Measurements from ENCODE around the gene SYS1. TPM values are rescaled to one million over a fixed set of nuclear protein-coding genes. Genes with fewer than 3 reads are reported as not detected.
A peak's percentile ranks its signal among the peaks of the same experiment; 100 is the strongest.

Gene SYS1
- total RNA-seq, 1 experiment from 2014 or later: 20.8 TPM

DNA sequence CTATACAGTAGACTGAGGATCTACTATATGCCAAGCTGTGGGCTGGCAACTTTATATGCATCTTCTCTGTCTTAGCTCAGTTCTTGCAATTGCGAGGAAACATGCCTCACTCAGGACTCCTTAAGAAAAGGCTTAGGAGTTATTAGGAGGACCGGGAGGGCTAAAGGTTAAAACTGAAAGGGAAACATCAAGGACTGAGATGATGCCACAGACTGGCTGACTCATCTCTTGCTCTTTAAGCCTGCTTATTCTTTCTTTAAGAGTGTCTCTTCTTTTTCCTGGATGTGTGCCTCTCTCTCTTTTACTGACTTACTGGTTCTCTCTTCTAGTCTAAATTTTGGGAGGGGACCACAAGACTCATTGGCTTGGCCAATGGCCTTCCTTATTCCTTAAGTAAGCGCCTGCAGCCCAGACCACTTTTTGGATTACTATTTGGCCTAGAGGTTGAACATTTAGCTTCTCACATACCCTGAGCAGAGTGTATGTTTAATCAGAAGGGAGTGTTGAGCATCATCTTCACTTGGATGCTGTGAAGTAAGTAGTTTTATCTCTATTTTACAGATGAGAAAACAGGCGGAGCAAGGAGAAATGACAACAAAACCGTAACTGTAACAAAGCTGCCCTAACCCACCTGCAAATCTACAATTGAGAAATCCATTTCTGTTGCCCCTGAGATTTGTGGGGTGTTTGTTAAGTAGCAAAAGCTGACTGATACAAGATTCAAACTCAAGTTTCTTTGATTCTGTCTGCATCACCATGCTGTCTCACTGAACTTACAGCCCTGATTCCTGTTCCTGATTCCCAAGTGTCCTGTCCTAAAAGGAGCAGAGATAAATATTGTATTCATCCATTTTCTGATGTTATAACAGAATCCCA is 7.5 kb upstream of the SYS1 start:
- DNase-seq (ENCODE audit: low spot score): no peak

DNA sequence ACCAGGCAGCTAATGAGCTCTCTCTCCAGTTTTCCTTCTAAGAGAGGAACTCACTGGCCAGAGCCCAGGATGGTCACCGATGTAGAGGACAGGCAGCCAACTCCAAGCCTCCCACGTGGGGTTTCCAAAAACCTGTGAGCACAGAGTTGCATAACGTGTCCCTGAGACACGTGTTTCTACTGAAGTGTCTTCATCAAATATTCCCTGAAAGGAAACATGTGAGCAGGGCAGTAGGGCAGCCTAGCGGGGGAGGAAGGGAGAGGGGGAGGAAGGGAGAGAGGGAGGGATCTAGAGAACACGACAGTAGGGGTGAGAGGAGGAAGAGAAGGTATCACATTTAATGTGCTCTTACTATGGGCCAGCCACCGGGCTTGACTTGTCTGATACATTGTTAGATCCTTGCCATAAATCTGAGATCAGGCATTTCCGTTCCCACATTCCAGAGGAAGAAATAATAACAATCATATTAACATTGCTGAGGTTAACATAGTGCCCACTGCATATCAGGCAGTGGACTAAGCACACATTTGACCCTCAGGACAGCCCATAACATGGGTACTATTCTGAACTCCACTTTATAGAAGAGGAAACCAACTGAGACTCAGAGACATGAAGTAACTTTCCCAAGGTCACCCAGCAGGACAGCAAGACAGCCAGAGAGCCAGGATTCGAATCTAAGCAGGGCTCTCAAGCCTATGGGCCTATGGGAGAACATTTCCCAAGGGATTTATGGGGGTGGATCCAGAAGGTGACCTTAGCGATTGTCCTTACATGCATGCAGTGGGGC is 4.5 kb upstream of the SYS1 start:
- DNase-seq (ENCODE audit: low spot score): peak; percentile 56

DNA sequence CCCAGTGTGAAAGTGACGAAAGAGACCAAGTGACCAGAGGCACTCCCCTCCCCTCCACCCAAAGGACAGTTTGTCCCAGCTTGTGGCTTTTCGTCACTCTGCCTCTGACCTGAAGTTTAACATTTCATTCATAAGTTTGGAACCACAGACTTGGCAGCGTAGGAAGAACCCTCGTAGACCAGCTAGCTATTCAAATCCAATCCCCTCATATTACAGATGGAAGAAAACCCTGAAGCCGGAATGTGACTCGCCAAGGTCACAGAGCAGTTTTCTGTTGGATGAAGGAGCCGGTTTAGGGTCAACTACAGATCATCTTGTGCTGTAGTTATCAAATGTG is 3.9 kb upstream of the SYS1 start:
- peak; percentile 70 for DNase-seq (ENCODE audit: low spot score)

DNA sequence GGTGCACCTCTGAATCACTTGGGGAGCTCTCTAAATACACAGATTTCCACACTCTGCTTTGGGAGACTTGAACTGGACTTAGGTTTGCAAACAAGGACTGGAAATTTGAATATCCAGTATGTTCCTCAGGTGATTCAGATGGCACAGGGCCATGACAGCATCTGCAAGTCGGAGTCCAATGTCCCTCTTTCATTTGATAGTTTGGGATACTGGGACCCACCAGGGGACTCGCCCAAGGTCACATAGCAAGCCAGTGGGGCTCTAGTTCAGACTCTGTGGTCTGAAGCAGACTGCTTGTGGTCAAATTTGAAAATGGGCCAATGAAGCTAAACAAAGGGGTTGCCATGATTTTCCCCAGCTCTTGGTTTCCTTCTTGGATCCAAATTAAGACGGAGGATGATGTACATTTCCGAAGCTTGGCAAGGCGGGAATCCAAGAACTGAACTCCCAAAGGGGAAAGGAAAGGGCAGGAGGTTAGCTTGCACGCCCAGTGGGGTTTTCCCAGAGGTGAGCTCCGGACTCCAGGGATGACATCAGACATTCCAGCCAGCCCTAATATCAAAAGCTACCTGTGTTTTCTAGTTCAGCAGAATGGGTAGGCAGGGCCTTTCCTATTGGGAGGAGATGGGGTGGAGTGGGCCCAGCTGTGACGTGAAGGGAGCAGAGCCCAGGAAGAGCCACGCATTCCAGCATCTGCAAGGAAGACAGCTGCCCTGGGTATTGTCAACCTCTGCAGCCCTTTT is 3.4 kb upstream of the SYS1 start:
- DNase-seq (ENCODE audit: low spot score): no peak

DNA sequence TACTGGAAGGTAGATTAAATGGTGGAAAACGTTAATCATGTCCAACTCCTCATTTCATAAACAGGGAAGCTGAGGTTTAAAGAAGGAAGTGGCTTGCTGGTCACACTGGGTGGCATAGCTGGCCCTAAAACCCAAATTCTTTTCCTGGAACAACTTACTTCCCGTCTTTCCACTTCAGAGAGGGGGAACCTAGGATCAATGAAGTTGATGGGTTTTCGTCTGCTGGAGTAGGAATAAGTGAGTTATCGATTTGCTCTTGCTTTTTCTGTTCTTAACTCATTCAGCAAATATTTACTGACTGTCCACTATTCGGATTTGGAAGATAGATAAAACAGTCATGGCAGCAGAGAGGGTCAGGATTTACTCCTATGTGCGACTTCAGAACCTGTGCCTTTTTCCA is 1.2 kb upstream of the SYS1 start:
- DNase-seq (ENCODE audit: low spot score): no peak

DNA sequence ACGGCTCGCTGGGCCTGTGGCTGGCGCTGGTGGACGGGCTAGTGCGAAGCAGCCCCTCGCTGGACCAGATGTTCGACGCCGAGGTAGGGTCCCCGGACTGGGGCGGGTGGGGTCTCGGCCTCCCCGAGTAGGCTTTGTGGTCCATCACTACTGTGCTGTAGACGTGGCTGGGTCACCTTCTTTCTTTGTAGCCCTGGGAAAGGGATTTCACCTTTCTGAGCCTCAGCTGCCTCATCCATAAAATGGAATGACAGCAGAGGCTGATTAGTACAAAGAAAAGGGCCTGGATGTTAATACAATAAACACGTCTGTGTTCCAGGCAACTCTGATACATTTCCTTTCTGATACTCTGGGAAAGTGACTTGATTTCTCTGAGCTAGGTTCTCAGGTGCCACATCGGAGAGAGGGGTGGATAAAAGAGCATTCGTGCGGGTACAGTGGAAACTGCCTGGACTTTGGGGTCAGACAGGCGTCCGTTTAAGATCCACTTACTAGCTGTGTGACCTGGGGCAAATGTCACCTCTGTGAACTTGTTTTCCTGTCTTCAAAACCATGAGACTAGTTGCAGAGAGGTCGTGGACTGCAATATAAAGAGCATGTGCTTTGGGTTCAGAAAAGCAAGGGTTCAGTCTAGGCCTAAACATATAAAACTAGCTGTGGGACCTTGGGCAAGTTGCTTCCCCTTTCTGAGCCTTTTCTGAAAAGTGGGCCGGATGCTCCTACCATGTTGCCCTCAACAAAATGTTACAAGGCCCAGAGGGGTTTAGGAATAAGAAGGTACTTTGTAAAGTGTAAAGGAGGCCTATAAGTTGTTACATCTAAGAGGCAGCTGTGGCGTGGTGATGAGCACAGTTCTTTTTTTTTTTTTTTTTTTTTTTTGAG is 896 bp downstream of the SYS1 start:
- no peak for DNase-seq (ENCODE audit: low spot score)

DNA sequence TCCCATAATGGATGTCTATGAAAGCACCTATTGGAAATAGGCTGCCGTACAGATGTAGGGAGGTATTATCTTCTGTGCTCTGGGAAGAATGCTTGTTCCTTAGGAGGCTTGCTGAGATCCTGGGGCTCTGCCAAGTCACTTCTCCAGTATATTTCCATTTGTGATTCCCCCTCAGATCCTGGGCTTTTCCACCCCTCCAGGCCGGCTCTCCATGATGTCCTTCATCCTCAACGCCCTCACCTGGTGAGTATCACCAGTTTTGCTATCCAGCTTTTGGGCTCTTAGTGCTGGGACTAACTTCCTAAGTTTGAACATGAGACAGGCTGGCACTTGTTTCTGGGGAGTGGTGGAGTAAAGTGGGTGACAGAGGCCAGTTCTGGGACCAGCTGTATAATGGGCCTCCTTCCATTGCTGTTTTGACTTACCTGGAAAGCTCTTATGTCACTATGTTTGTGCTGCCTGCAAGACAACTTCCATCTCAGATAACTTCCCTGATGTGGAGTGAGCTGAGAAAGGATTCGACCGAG is 2.6 kb downstream of the SYS1 start:
- no peak for DNase-seq (ENCODE audit: low spot score)

DNA sequence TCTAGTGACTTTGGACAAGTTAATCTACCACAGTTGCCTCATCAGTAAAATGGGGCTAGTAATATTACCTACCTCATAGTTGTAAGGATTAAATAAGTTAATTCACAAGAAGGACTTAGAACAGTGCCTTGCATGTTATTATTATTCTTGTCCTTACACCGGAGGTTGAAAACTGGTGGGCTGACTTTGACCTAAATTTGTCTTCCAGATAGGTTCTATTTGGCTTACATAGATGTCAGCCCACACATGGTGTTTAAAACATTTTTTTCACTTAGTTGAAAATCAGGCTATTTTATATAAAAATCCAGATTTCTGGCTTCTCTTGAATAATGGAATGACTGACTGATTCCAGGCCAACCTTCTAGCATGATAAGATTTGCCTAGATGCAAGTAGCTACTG is 3.2 kb downstream of the SYS1 start:
- DNase-seq (ENCODE audit: low spot score): no peak

DNA sequence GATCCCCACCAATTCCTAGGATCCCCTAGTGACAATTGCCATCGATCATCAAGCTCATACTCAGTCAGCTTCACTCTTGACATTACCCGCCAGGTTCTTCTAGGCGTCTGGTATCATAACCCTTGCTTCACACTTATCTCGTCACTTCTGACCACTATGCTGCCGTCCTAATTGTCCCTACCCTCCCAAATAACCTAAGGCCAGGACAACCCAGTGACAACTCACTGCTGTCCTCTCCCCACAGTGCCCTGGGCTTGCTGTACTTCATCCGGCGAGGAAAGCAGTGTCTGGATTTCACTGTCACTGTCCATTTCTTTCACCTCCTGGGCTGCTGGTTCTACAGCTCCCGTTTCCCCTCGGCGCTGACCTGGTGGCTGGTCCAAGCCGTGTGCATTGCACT is 3.7 kb downstream of the SYS1 start:
- DNase-seq (ENCODE audit: low spot score): no peak

DNA sequence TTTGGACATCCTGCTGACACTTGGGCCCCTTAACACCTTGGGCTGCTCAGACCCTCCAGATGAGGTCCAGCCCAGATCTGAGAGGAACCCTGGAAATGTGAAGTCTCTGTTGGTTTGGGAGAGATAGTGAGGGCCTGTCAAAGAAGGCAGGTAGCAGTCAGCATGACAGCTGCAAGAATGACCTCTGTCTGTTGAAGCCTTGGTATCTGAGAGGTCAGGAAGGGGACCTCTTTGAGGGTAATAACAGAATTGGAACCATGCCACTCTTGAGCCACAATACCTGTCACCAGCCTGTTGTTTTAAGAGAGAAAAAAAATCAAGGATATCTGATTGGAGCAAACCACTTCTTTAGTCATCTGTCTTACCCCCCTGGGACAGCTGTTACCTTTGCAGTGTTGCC is 4.2 kb downstream of the SYS1 start:
- no peak for DNase-seq (ENCODE audit: low spot score)

DNA sequence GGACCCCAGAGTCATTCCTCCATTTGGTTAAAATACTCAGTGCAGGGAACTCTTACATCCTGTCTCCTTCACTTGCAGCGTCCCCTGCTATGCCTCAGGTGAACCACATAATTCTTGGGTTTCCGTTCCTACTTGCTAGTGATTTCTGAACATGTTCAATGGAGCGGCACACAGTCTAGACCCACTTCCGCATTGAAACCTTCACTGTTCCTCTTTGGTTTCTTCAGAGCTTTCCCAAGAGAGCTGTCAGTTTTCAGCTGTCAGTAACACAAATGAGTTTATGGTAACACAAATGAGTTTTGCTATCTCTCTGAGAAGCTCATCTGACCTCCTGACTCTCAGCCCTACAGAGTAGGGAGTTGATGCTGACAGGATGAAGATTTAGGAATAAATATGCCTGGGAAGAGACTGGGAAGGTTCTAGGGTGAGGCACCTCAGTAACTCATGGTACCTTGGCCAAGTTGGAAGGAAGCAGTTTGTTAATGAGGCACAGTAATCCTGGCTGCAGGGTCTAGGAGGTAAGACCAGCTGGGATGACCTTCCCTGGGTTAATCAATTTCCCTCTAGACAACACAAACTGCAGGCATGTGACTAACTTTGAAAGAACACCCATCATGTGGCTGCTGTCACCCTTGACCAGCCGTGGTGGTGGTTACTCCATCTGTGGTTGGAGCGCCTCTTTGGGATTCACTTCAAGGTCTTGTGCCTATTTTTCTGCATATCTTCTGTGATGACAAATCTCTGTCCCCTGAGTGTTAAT is 5.4 kb downstream of the SYS1 start:
- DNase-seq (ENCODE audit: low spot score): no peak

DNA sequence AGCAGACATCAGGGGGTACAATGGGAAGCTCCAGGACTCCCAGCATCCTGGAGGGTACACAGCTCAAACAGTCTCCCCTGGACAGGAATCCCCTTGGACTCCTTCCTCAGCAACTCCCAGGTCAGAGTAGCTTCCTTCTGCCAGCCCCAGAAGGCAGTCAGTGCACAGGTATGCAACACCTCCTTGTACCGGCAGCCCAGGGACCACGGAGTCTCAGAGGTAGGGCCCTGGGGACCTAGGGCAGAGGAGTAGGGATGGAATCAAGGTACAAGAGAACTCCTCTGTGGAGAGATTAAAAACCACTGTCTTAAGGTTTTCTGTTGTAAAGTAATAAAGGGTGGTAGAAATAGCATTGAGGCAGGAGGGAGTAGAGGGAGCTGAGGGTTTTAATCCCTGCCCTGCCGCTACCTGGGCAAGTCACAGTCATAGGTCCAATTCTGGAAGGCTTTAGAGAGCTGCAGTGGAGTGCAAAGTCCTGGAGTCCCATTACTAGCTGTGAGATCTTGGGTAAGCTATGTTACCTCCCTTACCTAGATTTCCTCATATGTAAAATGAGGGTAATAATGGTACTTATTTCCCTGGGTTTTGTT is 7.7 kb downstream of the SYS1 start:
- DNase-seq (ENCODE audit: low spot score): no peak

DNA sequence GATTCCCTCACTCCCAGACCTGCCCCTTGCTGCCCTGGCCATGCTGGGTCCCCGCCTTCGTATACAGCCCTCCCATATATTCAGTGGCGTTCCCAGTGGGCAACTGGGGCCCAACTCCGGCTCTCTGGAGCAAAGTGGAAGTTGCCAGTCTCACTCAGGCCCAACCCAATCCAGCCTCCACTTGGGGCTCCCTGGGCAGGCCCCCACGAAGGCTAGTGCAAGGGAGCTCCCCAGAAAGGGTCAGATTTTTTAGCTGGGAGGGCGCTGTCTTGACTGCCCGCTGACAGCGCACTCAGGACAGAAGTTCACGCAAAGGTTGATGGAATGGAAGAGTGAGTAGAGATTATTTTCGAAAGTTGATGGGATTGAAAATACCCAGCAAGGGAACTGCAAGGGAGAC is 9.3 kb downstream of the SYS1 start:
- no peak for DNase-seq (ENCODE audit: low spot score)

DNA sequence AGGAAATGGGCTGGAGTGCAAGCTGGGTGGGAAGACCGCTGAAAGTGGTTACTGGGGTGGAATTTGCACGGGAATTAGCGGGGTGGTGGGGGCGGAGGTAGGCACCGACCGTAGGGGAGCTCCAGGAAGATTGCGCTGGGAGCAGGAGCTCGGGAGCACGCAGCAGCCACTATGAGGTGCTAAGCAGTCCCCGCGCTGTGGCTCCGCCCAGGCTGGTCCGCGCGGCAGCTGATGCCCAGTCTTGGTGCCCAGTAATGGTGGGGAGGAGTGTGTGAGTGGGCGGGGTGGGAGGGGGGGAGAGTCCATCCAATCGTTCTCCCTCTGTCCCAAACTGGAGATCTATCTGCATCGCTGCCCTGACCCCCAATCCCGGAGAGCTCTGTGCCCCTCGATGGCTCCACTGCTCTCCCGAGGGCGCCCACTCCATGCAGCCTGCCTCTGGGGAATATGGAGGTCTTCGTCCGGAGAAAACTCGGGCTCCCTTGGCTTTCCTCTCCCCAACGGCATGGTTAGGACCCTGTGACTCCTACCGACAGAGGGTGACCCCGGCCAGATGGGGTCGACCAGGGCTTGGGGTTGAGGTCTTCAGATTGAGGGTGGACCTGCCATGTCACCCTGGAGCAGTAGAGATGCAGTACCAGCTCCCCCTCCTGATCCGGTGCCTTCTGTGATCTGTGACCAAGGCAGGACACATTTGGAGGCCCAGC is 9.8 kb downstream of the SYS1 start:
- DNase-seq (ENCODE audit: low spot score): no peak

DNA sequence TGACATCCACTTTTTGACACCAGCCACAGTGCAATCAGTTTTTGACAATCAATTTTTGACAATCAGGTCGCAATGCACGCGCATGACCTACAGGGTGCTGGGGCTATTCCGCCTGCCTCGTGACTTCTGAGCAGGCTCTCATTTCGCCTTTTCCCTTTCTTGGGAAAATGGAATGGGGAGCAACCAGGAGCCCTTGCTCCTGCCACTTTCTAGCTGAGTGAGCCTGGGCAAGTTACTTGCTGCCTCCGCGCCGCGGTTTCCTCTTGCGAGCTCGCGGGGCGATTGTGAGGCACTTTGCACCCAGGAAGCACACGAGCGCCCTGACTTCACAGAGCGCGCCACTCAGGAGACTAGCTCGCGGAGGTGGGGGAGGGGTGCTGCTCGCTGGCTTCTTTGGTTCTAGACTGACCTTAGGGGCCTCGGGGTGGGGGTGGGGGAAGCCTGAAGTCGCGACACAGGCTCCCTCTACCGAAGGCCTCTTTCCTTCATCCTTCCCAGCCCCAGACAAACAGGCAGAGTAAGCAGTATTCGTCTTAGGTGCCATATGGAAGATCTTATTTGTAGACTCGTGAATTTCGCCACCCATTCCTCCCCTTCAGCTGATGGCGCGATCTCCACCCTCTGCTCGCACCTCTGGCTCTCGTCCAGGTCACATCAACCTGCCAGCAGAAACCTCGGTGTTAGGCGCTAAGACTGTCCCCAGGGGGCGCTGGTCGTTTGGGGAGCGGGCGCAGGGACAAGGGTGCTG is 10.6 kb downstream of the SYS1 start:
- DNase-seq (ENCODE audit: low spot score): peak; percentile 33

DNA sequence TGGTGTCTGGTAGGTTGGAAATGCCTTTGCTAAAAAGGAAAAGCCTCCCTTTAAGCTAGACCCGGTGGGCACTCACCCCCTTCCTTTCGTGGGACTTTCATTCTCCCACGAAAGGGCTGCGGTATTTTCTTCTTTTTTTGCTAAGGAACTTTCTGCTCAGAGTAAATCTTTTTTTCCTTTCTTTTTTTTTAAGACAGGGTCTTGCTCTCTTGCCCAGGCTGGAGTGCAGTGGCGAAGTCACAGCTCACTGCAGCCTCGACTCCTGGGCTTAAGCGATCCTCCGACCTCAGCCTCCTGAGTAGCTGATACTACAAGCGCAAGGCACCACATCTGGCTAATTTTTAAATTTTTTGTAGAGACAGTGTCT is 11.1 kb downstream of the SYS1 start:
- no peak for DNase-seq (ENCODE audit: low spot score)

DNA sequence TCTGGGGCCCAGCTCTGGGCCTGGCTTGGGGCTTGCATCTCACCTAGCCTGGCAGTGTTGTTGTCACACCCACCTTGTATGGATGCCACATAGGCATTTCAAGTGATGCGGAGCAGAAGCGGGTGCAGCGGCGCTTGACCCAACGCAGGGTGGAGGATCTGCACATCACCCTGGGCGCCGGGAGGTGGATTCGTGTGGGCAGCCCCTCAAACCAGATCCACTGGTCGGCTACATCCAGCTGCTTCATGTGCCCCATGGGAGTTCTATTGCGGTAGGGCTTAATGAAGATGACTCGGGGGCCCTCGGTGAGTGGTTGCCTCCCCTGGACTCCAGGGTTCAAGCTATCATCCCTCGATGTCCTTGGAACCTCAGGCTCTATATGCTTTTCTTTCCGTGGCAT is 12.0 kb downstream of the SYS1 start:
- DNase-seq (ENCODE audit: low spot score): no peak

DNA sequence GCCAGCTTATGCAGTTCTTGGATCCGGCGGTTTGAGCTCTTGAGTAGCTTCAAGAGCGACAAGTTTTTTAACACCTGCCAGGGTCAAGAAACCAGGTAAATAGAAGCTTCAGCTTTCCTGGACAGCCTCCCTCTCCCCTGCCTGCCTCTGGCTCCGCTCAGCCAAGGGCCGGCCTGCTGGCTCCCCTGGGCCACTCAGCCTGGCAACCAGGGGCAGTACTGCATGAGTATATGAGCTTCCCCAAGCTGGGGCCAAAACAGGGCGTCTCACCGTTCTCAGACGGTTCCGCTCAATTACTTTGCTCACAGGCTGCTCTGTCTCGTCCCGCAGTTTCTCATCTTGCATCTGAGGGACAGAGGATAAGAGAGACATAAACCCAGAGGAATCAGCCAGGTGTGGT is 14.3 kb downstream of the SYS1 start:
- no peak for DNase-seq (ENCODE audit: low spot score)

DNA sequence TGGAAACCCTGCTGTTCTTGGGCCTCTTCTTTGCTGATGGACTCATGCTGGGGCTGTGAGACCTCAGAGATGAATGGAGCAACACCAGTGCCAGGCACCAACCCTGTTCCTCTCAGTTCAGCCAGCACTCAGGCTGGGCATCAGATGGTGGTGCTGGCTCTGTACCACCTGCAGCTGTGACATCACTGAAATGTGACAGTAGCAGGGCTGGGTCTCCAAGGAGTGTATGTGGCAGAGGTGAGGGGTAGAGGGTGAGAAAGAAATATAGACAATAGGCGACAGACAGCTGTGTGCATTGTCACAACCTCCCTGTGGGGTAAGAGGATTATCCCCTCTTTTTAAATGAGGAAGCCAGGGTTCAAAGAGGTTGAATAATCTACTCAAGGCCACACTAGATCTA is 15.2 kb downstream of the SYS1 start, which contains the start of gene TP53TG5:
TSS of gene TP53TG5 (minus strand) at position 135 of the 400 bp plus-strand sequence. CDS start at position 46, 89 bp downstream.
- DNase-seq (ENCODE audit: low spot score): no peak

Data from H4 (cell line).